HG03442 (cell line): ENCODE measurements around the gene PLXNC1.
A peak's percentile ranks its signal among the peaks of the same experiment; 100 is the strongest.

Experiments used
- ATAC-seq: cut with Tn5 transposase; IDR thresholded peaks from one replicate; pipeline ENCODE4 v1.9.1; 2021; ENCODE audit warnings: mild to moderate bottlenecking, moderate library complexity; ENCODE audit not compliant: unreplicated experiment

Gene PLXNC1

DNA sequence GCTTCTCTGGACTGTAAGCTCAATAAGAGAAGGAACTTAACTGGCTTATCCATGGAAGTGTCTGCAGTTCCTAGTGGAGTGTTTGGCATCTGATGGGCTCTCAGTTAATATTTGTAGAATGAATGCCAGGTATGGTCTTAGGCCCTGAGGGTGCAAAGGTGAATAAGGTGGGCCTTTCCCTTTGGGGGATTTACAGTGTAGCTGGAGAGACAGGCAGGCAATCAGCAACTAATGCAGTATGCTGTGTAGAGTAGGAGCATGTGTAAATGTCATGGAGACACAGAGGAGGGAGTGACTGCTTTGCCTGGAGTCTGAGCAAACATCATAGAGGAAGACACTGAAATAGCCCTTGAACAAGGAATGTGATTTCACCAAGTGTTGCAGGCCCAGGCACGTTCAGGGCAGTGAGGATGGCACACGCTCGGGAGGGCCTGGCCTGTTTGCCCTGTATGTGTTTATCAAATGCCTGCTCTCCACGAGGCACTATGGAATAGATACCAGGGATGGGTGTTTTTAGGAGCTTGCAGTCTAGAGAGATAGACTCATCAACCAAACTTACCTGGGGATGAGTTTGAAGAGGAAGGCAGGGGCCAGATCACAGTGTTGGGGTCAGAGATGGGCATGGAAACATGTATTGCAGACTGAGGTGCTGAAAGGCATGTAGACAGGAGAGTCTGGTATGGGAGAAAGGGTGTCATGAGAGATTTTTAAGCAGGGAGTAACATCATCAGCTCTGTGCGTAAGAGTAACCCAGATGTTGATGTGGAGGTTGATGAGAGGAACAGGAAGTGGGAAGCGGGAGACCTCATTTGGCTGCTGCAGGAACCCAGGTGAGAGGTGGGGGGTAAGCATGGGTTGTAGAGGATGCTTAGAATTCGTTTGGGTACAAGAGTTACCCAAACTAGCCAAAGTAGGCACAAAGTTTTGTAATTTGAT lies 54.1 kb downstream of the PLXNC1 start:
- ATAC-seq, result no peak

DNA sequence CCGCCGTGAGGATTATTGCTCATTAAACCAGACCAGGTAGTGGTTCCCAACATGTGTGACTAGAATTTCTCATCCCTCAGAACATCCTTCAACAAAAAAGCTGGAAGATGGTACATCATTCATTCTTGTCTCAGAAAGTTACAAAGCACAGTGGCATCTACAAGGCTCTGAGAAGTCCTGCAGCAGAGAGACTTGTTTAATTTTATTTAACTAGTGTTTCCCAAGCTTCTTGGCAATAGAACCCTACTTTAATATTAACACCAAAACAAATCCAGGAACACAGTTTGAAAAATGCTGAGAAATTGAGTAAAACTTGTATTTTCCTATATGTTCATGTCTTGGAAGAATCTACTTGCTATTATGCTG lies 54.8 kb downstream of the PLXNC1 start:
- ATAC-seq, result no peak

DNA sequence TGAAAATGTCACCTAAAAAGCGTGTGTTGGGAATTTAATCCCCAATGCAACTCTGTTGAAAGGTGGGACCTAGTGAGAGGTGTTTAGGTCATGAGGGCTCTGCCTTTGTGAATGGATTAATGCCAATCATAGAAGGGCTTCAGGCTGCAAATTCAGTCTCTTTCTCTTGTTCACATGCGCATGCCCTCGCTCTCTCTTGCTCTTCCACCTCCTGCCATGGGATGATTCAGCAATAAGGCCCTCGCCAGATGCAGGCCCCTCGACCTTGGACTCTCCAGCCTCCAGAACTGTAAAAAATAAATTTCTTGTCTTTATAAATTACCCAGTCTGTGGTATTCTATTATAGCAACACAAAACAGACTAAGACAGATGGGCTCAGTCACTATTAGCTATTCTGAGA lies 55.4 kb downstream of the PLXNC1 start:
- ATAC-seq, result no peak

DNA sequence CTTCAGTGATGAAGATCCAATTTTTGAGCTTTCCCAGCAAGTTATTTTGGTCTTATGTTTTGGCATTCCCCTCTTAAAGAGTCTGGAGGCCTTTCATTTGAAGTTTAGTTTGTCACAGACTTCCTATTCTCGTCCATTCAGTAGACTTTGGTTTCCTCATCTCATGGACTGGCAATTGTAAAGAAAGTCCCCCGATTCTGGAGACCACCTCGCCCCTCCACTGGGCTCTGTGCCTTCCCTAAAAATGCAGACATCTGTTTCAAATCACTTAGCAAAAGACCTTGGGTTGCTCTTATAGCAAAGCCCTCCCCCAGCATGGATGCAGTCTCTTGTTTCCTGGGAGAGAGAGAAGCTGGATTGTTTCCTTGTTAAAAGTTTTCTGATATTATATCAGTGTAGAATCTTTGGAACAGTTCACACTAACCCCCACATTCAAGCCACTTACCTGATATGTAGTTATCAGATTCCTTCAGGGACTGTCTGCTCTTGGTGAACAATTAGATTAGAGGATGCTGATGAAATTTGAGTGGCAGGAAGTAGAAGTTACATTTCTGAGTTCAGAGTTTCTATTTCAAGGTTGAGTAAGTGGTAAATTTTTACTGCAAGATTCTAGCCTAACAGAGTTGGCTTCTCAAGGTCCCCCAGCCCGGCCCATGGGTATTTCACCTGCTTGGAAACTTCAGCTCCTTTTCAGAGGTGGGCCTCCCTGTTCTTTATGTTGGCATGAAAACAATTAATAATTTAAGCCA lies 56.3 kb downstream of the PLXNC1 start:
- no peak for ATAC-seq

DNA sequence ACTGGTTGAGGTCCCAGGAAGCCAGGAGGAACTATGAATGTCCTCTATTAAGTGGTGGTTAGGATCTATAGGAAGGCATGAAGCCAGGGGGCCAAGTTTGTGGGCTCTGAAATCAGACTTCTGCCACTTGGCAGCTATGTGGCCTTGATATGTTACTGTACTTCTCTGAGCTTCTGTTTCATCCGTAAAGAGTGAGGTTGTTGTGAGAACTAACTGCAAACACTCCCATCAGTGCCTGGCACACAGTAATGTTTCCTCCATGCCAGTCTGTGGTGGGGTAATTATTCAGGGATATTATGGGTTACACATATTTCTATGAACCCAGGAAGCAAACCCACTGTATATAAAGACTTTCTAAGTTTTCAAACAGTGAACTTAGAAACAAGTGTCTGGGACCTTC lies 57.4 kb downstream of the PLXNC1 start:
- no peak for ATAC-seq

DNA sequence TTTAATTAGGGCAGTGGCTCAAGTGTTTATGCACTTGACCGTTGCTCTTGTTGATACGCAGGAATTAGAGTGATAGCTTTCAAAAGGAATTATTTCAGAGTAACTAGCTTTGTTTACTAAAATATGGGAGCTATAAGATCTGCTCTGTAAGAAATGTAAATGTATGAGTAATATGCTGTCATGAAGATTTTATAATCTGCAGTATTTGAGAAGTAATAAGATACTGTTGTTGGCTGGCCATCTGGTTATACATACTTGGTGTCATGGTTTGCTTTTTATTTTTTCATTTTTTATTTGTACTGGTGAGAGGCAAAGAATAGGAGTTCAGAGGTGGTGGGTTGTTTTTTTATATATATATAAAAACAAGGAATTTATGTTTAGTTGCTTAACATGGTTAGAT lies 58.5 kb downstream of the PLXNC1 start:
- ATAC-seq, result no peak

DNA sequence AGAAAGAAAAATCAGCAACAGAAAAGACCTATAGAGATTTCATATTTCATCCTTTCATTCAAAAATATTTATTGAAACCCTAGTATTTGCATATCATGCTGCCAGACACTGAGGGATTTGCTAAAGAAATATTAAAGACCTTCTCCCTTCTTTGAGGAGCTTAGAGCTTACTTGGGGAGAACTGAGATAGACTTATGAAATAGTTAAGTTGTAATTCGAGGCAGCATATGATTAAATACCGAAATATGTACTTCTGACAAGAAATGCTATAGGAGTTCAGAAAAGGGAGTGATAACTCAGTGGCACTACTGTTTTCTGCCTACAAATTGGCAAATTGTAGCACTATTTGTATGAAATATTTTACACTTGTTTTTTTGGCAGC lies 59.1 kb downstream of the PLXNC1 start:
- no peak for ATAC-seq

DNA sequence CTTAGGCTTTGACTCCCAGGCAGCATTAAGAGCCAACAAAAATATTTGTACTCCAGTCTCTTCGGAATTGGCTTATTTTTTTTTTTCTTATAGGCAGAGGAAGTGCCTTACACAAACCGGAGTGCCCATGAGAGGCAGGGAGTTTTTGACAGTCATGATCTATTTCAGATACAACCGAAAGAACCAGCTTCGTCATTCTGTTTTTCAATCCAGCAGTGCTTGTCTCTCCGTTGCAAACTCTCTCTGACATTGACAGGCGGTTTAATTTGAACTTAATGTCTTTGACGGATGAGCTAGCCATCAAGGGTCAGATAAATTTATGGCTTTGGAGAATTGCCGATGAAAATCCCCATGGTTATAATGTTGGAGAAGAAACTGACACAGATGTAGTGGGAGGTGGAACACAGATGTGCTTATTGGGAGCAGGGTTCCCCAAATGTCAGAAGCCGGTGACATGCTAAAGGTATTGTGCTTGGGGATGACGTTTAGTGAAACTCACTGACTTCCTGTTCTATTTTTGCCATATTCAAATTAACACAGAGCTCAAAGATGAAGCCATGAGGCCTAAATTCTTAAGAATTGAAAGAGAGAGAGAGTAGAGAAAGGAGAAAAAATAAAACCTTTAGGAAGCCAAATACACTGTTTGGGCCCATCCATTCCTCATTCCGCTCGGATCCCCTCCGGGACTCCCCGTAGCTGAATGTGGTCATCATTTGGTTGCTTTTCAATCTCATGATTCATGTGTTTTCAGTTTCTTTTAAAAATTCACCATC lies 59.7 kb downstream of the PLXNC1 start:
- ATAC-seq, result peak; percentile 73

DNA sequence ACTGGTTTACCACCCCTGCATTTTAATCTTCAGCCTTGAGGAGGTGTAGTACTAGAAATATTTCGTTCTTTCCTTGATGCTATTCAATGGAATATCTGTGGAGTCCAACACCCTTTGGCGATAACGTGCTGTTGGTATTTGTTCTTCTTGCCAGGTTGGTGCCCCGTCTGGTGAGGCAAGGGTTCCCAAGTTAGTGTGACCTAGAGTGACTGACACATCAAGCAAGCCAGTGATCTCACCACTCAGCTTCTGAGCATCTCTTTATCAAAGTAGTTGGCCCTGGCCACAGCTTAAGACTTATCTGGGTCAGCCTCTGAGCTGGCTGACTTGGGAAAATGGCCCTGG lies 60.2 kb downstream of the PLXNC1 start:
- peak; percentile 38 for ATAC-seq

DNA sequence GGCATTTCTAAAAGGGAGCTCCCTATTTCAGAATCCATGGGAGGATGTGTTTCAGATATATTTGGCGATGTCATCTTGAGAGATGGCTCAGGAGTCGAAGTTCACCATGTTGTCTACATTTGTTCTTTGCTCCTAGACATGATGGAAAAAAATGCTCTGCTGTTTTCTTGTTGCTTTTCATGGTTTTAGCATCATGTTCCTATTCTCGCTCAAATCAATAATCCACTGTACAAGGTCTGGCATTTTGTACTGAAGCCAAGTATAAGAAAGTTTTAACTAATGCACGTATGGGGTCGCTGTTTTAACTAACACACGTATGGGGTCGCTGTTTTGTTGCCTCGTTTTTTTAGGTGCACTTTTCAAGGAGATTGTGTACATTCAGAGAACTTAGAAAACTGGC lies 60.9 kb downstream of the PLXNC1 start:
- no peak for ATAC-seq

DNA sequence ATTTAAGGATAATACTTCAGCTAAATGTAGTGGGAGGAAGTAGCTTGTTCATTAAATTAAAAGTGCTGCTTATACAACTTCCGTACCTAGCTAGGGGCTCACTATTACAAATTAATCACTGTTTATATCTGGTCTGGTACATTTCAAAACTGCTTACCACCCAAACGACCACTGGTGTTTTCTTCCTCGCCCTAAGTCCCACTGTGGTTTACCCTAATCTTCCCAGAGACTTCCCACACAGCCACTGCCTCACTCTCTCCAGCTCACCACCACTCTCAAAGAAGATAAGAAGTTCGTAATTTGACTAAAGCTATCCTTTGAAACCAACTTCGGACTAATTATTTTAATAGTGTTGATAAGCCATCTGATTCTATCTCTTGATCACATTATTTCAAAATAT lies 62.6 kb downstream of the PLXNC1 start:
- no peak for ATAC-seq

DNA sequence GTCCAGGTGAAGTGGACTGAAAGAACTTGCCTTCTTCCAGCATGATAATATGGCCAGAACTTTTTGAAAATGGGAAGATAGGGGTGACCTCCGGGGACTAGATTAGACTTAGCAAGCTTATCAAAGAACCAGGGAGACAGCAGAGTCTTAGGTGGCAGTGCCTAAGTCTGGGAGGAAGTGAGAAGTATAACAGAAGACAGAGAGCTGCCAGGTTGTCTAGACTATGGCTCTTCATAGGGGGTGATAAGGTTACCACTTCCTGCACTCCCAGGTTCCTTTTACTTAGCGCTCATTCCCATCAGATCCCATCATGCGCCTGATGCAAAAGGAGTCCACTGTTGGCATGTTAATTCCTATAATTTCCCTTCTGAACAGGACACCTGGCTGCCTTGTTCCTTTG lies 69.9 kb downstream of the PLXNC1 start:
- no peak for ATAC-seq

DNA sequence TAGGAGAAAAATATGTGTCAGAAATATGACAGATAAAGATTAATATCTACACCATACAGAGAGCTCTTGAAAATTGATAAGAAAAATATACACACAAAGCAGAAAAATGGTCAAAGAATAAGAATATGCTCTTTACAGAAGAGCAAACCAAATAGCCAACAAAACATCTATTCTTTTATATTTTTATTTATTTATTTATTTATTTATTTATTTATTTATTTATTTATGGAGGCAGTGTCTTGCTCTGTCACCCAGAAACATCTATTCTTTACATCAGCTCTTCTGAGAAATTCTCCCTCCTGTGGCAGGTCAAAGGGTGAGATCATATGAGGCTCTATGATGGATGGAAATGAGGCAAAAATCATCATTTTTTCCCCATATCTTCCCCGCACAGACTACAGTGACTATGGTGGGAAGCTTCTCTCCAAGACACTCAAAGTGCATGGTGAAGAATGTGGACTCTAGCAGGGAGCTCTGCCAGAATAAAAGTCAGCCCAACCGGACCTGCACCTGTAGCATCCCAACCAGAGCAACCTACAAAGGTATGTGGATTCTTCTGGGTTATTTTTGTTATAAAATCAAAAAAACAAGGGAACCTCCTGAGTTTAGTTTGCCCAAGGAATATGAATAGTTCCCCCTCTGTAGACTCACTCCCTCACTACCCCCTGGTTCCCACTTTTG lies 71.4 kb downstream of the PLXNC1 start:
- no peak for ATAC-seq

DNA sequence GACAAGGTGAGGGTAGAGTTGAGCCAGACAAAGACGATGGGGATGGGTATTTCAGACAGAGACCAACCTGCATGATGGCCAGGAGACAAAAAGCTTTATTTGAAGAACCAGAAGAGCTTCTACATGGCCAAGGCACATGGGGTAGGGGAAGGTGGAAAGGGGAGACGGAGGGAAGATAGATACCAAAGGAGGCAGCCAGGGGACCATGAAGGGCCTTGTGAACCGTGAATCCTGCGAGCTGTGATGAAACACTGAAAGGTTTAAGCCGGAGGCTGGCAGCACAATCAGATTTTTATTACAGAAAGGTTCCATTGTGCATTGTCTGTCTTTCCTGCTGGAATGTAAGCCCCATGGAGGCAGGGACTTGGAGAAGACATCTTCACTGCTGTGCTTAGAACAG lies 72.4 kb downstream of the PLXNC1 start:
- ATAC-seq, result no peak

DNA sequence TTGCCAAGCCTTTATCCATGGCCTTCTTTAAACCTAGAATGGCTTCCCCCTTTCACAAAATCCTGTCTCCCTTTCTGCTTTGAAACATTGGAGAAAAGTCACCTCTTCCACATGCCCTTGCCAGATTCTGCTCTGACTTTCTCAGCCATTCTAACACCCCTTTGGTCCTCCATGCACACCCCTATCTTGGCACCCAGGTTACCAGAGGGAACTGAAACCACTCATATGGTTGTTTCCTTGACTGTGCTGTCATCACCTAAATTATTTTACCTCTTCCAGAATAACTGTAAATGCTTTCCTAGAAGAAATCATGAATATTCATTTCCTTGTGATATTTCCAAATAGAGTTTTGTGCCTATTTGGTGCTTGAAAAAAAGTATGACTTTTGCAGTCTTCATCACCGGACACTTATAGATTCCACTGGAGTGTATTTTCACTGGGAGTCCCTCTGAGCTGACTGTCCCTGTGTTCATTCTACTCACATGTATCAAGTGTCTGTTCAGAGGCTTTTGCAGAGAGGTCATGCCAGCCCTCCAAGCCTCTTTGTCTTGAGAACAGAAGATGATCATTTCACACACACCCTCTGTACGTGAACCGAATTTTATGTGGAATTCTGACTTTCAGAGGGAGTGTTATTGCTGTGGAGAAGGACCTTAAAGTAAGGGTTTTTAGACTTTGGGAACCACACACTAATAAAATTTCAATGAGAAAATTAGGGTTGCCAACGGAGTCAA lies 74.1 kb downstream of the PLXNC1 start:
- no peak for ATAC-seq

DNA sequence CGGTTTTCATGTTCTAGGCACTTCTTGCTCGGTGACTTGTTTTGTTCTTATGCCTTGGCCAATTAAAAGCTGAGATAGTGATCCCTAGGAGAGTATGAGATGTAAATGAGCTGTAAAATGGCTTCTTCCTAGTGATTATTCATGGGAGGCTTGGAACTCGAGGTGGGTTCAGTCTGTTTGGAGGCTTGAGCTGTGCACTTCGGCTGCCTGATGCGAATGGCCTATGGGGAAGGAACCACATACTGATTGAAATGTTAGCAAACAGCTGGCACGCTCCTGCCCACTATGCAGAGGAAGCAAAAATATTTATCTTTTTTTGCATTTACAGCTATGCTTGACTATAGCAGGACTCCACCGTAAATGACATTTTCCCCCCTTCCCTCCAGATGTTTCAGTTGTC lies 75.5 kb downstream of the PLXNC1 start:
- no peak for ATAC-seq

DNA sequence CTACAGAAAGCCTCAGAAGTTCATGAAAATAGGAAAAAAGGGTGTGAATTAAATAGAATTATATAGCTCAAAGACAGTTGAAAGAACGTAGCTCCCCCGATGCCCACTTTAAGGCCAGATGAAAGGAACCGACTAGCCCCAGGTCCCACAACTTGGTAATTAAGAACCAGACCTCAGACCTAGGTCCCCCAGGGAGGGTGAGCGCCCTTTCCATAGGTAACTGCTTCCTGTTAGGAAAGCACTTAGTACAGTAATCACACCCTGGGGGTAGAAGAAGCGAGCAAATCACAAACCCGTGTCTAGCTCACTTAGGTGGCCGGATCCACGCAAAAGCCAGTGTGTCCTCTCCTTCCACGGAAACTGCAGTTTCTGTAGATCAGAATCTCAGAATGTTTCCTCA lies 77.1 kb downstream of the PLXNC1 start:
- ATAC-seq, result no peak

DNA sequence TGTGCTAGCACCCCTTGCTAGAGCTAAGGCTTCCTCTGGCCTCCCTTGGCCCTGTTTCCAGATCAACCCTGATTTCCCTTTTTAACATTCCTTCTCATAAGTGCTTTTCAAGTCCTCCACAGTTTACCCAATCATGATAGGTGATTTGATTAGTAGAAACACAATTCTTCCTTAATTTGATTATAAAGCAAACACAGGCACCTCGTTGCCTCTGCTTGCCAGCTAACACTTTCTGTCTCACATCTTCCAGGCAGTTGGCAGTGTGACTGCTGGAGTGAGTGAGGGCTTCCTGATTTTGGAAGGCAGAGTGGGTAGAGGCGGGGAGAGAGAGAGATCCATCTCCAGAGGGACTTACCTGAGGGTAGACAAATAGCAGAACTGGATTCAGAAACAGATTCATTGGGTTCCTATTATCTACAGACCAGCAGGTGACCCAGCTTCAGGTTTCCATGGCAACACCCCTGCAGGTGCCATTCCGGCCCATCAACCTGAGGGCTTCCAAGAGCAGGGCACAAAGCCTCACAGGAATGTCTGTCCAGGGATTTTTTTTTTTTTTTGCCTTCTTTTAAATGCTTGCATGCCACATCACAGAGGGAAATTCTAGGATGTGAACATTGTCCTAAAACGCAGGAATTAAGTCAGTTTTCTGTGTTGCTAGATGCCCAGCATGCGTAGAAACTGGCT lies 77.7 kb downstream of the PLXNC1 start:
- no peak for ATAC-seq

DNA sequence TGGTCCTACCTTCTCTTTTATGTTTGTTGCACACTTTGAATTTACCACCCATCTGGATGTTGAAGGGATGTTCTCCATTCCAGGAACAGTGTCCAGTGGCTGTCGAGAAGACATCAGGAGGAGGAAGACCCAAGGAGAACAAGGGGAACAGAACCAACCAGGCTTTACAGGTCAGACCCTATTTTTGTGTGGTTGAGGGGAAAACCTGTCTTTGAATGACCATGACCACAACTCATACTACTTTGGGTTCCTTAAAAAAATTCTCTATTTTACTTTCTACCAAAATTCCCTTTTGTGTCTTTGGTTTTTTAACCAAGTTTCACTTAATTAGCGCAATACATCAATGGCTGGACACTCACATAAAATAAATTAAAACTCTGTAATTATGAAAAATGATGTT lies 78.7 kb downstream of the PLXNC1 start:
- no peak for ATAC-seq

DNA sequence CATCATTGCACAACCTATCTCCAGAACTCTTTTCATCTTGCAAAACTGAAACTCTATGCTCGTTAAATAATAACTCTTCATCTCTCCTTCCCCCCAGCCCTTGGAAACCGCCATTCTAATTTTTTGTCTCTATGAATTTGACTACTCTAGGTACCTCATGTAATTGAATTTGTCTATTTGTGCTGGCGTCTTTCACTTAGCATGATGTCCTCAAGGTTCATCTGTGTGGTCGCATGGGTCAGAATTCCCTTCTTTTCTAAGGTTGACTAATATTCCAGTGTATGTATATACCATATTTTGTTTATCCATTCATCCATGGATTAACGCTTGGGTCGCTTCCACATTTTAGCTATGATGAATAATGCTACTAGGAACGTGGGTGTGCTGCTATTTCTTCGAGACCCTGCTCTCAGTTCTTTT lies 80.1 kb downstream of the PLXNC1 start:
- ATAC-seq, result no peak
